DOHH2 (cell line): ENCODE measurements around the gene GALNT18.

Experiments used
- H3F3A ChIP-seq: fragments of 200-600 bp; sonication (generic), shearing (Covaris generic); 2 replicates; pipeline ENCODE4 v1.6.0; 2016; ENCODE audit warnings: antibody characterized with exemption, mild to moderate bottlenecking; ENCODE audit not compliant: control insufficient read depth, insufficient read depth
- H3K27ac ChIP-seq: fragments of 200-600 bp; sonication (generic); 2 replicates; pipeline ENCODE4 v1.5.1; 2014; ENCODE audit warnings: low read depth, mild to moderate bottlenecking, low read length, moderate library complexity
- H3K27me3 ChIP-seq: fragments of 200-600 bp; sonication (generic); 2 replicates; pipeline ENCODE4 v1.6.1; 2014; ENCODE audit warnings: mild to moderate bottlenecking, low read length, mixed read lengths; ENCODE audit not compliant: control insufficient read depth
- H3K36me3 ChIP-seq: fragments of 200-600 bp; sonication (generic); 2 replicates; pipeline ENCODE4 v1.6.1; 2014; ENCODE audit warnings: mild to moderate bottlenecking, low read length, moderate library complexity, mixed read lengths; ENCODE audit not compliant: control insufficient read depth
- H3K4me1 ChIP-seq: fragments of 200-600 bp; sonication (generic); 2 replicates; pipeline ENCODE4 v1.6.1; 2014; ENCODE audit warnings: mild to moderate bottlenecking, low read length, mixed read lengths; ENCODE audit not compliant: control insufficient read depth
- H3K4me2 ChIP-seq: fragments of 200-600 bp; sonication (generic); 2 replicates; pipeline ENCODE4 v1.6.0; 2014; ENCODE audit warnings: mild to moderate bottlenecking, low read length, moderate library complexity
- H3K4me3 ChIP-seq: fragments of 200-600 bp; sonication (generic); 2 replicates; pipeline ENCODE4 v1.5.1; 2014; ENCODE audit warnings: mild to moderate bottlenecking, low read length, mixed read lengths
- H3K79me2 ChIP-seq: fragments of 200-600 bp; sonication (generic); 2 replicates; pipeline ENCODE4 v1.6.1; 2014; ENCODE audit warnings: mild to moderate bottlenecking, low read length, mixed read lengths; ENCODE audit not compliant: control insufficient read depth
- H3K9me2 ChIP-seq: fragments of 200-600 bp; sonication (generic); replicated peaks from 2 replicates; pipeline ENCODE4 v1.6.1; 2014; ENCODE audit warnings: mild to moderate bottlenecking, low read length, mixed read lengths; ENCODE audit not compliant: control insufficient read depth
- H3K9me3 ChIP-seq: fragments of 200-600 bp; sonication (generic); 2 replicates; pipeline ENCODE4 v1.6.1; 2014; ENCODE audit warnings: antibody characterized with exemption, low read length, mixed read lengths; ENCODE audit not compliant: control insufficient read depth, insufficient read depth
- H4K20me1 ChIP-seq: fragments of 200-600 bp; sonication (generic); 2 replicates; pipeline ENCODE4 v1.6.0; 2014; ENCODE audit warnings: low read depth, mild to moderate bottlenecking, antibody characterized with exemption, low read length, moderate library complexity; ENCODE audit not compliant: control insufficient read depth, insufficient read depth
- EZH2phosphoT487 ChIP-seq: fragments of 200-600 bp; sonication (generic); IDR thresholded peaks from 2 replicates; pipeline ENCODE4 v1.6.1; 2017; ENCODE audit warnings: borderline replicate concordance, mild to moderate bottlenecking, antibody characterized with exemption, low read length, moderate library complexity, mixed read lengths
- TF ChIP-seq, protein P1 (sequence below): fragments of 200-600 bp; sonication (generic); IDR thresholded peaks from one replicate; pipeline ENCODE4 v1.5.1; 2014; ENCODE audit warnings: antibody characterized with exemption, mild to moderate bottlenecking, low read depth, low read length; ENCODE audit not compliant: poor library complexity, severe bottlenecking

Gene GALNT18

GRCh38 chr11:11384829-11385228 lies 237.0 kb downstream of the GALNT18 start:
- H3K4me1 ChIP-seq: no peaks in the 10 kb centered on the region
- no peak overlapping the region for H3K27ac ChIP-seq
- no peak overlapping the region for H3K4me3 ChIP-seq
- H3K36me3 ChIP-seq: no peaks in the 10 kb centered on the region
- H3K9me2 ChIP-seq: no peaks in the 10 kb centered on the region
- no peak for TF ChIP-seq EZH2phosphoT487
- TF ChIP-seq, protein P1, sequence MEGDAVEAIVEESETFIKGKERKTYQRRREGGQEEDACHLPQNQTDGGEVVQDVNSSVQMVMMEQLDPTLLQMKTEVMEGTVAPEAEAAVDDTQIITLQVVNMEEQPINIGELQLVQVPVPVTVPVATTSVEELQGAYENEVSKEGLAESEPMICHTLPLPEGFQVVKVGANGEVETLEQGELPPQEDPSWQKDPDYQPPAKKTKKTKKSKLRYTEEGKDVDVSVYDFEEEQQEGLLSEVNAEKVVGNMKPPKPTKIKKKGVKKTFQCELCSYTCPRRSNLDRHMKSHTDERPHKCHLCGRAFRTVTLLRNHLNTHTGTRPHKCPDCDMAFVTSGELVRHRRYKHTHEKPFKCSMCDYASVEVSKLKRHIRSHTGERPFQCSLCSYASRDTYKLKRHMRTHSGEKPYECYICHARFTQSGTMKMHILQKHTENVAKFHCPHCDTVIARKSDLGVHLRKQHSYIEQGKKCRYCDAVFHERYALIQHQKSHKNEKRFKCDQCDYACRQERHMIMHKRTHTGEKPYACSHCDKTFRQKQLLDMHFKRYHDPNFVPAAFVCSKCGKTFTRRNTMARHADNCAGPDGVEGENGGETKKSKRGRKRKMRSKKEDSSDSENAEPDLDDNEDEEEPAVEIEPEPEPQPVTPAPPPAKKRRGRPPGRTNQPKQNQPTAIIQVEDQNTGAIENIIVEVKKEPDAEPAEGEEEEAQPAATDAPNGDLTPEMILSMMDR: no peak
- H3K79me2 ChIP-seq: no peaks in the 10 kb centered on the region
- H4K20me1 ChIP-seq: no peaks in the 10 kb centered on the region
- H3K27me3 ChIP-seq: no peaks in the 10 kb centered on the region
- no peaks in the 10 kb centered on the region for H3F3A ChIP-seq
- no peak overlapping the region for H3K4me2 ChIP-seq
- no peaks in the 10 kb centered on the region for H3K9me3 ChIP-seq

DNA sequence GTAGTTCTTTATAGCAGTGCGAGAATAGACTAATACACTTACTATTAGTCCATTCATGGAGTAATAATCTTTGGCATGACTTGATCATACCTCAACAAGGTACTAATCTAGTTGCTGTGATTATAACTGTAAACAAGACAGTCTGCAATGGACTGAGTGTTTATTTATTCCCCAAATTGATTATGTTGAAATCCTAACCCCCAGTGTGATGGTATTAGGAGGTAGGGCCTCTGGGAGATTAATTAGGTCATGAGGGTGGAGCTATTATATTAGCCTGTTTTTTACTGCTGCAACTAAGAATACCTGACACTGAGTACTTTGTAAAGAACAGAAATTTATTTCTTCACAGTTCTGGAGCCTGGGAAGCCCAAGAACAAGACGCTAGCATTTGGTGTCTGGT lies 237.8 kb downstream of the GALNT18 start:
- Histone ChIP-seq H3K27ac (no peak overlapping the region), H3K4me1 (no peaks in the 10 kb centered on the region), H4K20me1 (no peaks in the 10 kb centered on the region), H3K9me2 (no peaks in the 10 kb centered on the region), H3K9me3 (no peaks in the 10 kb centered on the region), H3K36me3 (no peaks in the 10 kb centered on the region), H3K4me3 (no peak overlapping the region), H3K79me2 (no peaks in the 10 kb centered on the region), H3F3A (no peaks in the 10 kb centered on the region), H3K27me3 (no peaks in the 10 kb centered on the region), H3K4me2 (no peak overlapping the region)
- TF ChIP-seq EZH2phosphoT487: no peak
- TF ChIP-seq, protein P1: no peak

GRCh38 chr11:11382858-11383532 lies 238.8 kb downstream of the GALNT18 start:
- H4K20me1 ChIP-seq: no peaks in the 10 kb centered on the region
- no peak overlapping the region for H3K4me2 ChIP-seq
- no peaks in the 10 kb centered on the region for H3K27me3 ChIP-seq
- H3K9me2 ChIP-seq: no peaks in the 10 kb centered on the region
- TF ChIP-seq, protein P1: no peak
- no peak for TF ChIP-seq EZH2phosphoT487
- H3K27ac ChIP-seq: no peak overlapping the region
- H3K4me1 ChIP-seq: no peaks in the 10 kb centered on the region
- no peaks in the 10 kb centered on the region for H3K79me2 ChIP-seq
- H3F3A ChIP-seq: no peaks in the 10 kb centered on the region
- no peak overlapping the region for H3K4me3 ChIP-seq
- H3K36me3 ChIP-seq: no peaks in the 10 kb centered on the region
- H3K9me3 ChIP-seq: no peaks in the 10 kb centered on the region
